ENCODE measurements around the gene MNX1. TPM values are rescaled to one million over a fixed set of nuclear protein-coding genes. Genes with fewer than 3 reads are reported as not detected.
A peak's percentile ranks its signal among the peaks of the same experiment; 100 is the strongest.

MNX1 gene
- total RNA-seq, 1 donor from 2014 or later = not detected

- Mint-ChIP-seq H3K4me1 (ENCODE audit: low read depth, unreplicated experiment) (no peaks in the 10 kb centered on the region), H3K9me3 (ENCODE audit: unreplicated experiment) (peaks cover 10% of the 10 kb centered on the region), H3K4me3 (ENCODE audit: unreplicated experiment) (no peak overlapping the region), H3K27me3 (ENCODE audit: low read depth, unreplicated experiment) (peaks cover 81% of the 10 kb centered on the region), H3K36me3 (ENCODE audit: low read depth, unreplicated experiment) (peaks cover 2% of the 10 kb centered on the region), H3K27ac (ENCODE audit: unreplicated experiment) (no peak overlapping the region)
- no peak for DNase-seq (ENCODE audit: low read depth)
- H2AFZ ChIP-seq (ENCODE audit: low read depth, low read length) = no peak overlapping the region
- H3K4me1 ChIP-seq (ENCODE audit: insufficient read depth, low read length) = peaks cover under 1% of the 10 kb centered on the region
- no peaks in the 10 kb centered on the region for H4K20me1 ChIP-seq (ENCODE audit: insufficient read depth, low read length)
- H3K9ac ChIP-seq (ENCODE audit: low read length) = no peak overlapping the region
- FAIRE-seq = no peak
- no peaks in the 10 kb centered on the region for H3K79me2 ChIP-seq (ENCODE audit: insufficient read depth, low read length)
- no peaks in the 10 kb centered on the region for H3K36me3 ChIP-seq (ENCODE audit: insufficient read depth, low read length)
- no peak overlapping the region for H3K4me3 ChIP-seq (ENCODE audit: insufficient read depth, low read depth, low read length)
- H3K9me3 ChIP-seq (ENCODE audit: insufficient read depth, low read depth, low read length) = no peaks in the 10 kb centered on the region
- H3K4me2 ChIP-seq (ENCODE audit: low read length) = no peak overlapping the region
- H3K27ac ChIP-seq (ENCODE audit: low read depth, low read length) = no peak overlapping the region
- peaks cover 100% of the 10 kb centered on the region for H3K27me3 ChIP-seq (ENCODE audit: insufficient read depth, low read length)
- TF ChIP-seq EZH2 (IDR thresholded peaks at IDR 0.05; ENCODE audit: insufficient read depth, low read length) = no peak
- no peak for TF ChIP-seq CTCF (IDR thresholded peaks at IDR 0.05; ENCODE audit: insufficient read depth, low read depth, low read length)
Measured at GRCh38 chr7:157016024-157016351, 5.5 kb upstream of the MNX1 start.

- Histone ChIP-seq H3K79me2 (ENCODE audit: insufficient read depth, low read length) (no peaks in the 10 kb centered on the region), H3K27ac (ENCODE audit: low read depth, low read length) (no peak overlapping the region), H3K27me3 (ENCODE audit: insufficient read depth, low read length) (peaks cover 95% of the 10 kb centered on the region), H4K20me1 (ENCODE audit: insufficient read depth, low read length) (no peaks in the 10 kb centered on the region), H3K4me2 (ENCODE audit: low read length) (no peak overlapping the region), H3K4me3 (ENCODE audit: insufficient read depth, low read depth, low read length) (no peak overlapping the region), H3K9me3 (ENCODE audit: insufficient read depth, low read depth, low read length) (no peaks in the 10 kb centered on the region), H3K36me3 (ENCODE audit: insufficient read depth, low read length) (no peaks in the 10 kb centered on the region), H2AFZ (ENCODE audit: low read depth, low read length) (no peak overlapping the region), H3K4me1 (ENCODE audit: insufficient read depth, low read length) (no peaks in the 10 kb centered on the region), H3K9ac (ENCODE audit: low read length) (no peak overlapping the region)
- Mint-ChIP-seq H3K9me3 (ENCODE audit: unreplicated experiment) (peaks cover 5% of the 10 kb centered on the region), H3K27me3 (ENCODE audit: low read depth, unreplicated experiment) (peaks cover 79% of the 10 kb centered on the region), H3K4me1 (ENCODE audit: low read depth, unreplicated experiment) (no peaks in the 10 kb centered on the region), H3K36me3 (ENCODE audit: low read depth, unreplicated experiment) (no peaks in the 10 kb centered on the region), H3K27ac (ENCODE audit: unreplicated experiment) (no peak overlapping the region), H3K4me3 (ENCODE audit: unreplicated experiment) (no peak overlapping the region)
- DNase-seq (ENCODE audit: low read depth) (no peak), FAIRE-seq (no peak)
- TF ChIP-seq EZH2 (IDR thresholded peaks at IDR 0.05; ENCODE audit: insufficient read depth, low read length) (peak; percentile 56), CTCF (IDR thresholded peaks at IDR 0.05; ENCODE audit: insufficient read depth, low read depth, low read length) (no peak)
Measured at GRCh38 chr7:157014635-157015555, 4.4 kb upstream of the MNX1 start.

Data from astrocyte (in vitro differentiated cells and primary cell).